ENCODE results near the gene SLC12A7.

DNA sequence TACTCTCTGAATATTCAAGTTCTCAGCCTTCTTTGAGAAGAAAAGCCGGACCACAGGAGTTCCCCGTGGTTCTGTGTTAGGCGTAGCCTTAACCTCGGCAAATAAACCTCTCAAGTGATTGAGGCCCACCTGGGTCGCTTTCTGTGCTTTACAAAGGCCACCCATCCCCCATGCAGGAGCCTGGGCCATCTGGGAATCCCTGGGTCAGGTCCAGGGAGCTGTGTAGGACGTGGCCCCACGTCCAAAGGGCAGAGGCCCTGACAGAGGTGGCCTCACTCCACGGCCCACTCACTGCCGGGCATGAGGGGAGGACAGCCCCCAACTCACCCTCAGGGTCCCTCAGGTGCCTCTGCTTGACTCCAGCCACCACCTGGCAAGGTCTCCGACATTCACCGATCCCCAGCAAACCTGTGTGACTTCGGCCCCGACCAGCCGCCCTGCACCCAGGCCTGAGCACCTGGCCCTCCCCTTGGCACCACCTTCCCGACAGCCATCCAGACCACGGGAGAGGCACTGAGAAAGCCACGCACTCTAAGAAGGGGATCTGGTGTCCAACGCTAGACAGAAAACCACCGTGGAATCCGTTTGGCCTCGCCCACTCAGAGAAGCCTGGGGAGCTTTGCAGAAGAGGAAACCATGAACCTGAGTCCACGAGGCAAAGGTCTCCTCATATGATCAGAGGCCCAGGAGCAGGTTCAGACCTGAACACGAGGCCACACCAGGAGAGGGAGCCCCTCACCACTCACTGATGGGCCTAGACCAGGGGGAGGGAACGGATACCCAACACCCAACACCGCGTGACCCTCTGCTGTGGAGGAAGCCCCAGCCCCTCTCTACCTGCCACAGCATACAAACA, 4.5 kb downstream of the SLC12A7 start:
- TF ChIP-seq, protein P1, sequence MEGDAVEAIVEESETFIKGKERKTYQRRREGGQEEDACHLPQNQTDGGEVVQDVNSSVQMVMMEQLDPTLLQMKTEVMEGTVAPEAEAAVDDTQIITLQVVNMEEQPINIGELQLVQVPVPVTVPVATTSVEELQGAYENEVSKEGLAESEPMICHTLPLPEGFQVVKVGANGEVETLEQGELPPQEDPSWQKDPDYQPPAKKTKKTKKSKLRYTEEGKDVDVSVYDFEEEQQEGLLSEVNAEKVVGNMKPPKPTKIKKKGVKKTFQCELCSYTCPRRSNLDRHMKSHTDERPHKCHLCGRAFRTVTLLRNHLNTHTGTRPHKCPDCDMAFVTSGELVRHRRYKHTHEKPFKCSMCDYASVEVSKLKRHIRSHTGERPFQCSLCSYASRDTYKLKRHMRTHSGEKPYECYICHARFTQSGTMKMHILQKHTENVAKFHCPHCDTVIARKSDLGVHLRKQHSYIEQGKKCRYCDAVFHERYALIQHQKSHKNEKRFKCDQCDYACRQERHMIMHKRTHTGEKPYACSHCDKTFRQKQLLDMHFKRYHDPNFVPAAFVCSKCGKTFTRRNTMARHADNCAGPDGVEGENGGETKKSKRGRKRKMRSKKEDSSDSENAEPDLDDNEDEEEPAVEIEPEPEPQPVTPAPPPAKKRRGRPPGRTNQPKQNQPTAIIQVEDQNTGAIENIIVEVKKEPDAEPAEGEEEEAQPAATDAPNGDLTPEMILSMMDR (IDR thresholded peaks at IDR 0.05): no peak
- TF ChIP-seq POLR2A (IDR thresholded peaks at IDR 0.05): no peak
